ENCODE results near the gene FKBP15.

DNA sequence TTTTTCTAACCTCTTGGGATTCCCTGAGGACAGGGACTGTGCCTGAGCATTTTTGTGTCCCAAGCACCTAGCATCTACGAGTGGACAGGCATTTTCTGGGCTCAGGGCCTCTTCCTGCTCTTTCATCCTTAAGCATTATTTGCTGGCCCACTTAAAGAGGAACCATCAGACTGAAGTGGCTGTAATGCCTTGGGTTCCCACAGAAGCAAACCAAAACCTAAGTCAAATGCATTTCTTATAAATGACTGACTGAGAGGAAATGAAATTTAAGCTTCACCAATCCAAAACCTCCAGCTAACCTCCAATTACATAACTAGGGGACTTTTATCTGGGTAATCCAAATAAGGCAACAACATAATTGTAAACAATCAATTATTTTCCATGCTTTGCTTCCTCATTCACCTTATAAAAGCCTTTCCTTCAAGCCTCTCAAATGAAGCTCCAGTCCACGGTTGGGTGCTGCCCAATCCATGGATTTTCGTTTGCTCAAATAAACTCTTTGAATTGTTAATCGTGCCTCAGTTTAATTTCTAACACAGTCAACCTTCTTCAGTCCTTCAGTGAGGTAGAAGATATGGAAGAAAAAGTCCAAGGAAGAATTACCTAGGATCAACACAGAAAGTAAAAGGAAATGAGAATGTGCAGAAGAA is 95.6 kb downstream of the FKBP15 start:
- no peak for TF ChIP-seq ISL1 (CRISPR knock-in tag; IDR thresholded peaks at IDR 0.05)
- TF ChIP-seq, protein P1, sequence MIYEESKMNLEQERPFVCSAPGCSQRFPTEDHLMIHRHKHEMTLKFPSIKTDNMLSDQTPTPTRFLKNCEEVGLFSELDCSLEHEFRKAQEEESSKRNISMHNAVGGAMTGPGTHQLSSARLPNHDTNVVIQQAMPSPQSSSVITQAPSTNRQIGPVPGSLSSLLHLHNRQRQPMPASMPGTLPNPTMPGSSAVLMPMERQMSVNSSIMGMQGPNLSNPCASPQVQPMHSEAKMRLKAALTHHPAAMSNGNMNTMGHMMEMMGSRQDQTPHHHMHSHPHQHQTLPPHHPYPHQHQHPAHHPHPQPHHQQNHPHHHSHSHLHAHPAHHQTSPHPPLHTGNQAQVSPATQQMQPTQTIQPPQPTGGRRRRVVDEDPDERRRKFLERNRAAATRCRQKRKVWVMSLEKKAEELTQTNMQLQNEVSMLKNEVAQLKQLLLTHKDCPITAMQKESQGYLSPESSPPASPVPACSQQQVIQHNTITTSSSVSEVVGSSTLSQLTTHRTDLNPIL (CRISPR knock-in tag; IDR thresholded peaks at IDR 0.05; ENCODE audit: low read depth): no peak
- no peak for TF ChIP-seq ZFP30 (CRISPR knock-in tag; IDR thresholded peaks at IDR 0.05)
- TF ChIP-seq TOX (CRISPR knock-in tag; IDR thresholded peaks at IDR 0.05; ENCODE audit: borderline replicate concordance): no peak
- TF ChIP-seq, protein P2, sequence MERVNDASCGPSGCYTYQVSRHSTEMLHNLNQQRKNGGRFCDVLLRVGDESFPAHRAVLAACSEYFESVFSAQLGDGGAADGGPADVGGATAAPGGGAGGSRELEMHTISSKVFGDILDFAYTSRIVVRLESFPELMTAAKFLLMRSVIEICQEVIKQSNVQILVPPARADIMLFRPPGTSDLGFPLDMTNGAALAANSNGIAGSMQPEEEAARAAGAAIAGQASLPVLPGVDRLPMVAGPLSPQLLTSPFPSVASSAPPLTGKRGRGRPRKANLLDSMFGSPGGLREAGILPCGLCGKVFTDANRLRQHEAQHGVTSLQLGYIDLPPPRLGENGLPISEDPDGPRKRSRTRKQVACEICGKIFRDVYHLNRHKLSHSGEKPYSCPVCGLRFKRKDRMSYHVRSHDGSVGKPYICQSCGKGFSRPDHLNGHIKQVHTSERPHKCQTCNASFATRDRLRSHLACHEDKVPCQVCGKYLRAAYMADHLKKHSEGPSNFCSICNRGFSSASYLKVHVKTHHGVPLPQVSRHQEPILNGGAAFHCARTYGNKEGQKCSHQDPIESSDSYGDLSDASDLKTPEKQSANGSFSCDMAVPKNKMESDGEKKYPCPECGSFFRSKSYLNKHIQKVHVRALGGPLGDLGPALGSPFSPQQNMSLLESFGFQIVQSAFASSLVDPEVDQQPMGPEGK (CRISPR knock-in tag; IDR thresholded peaks at IDR 0.05; ENCODE audit: borderline replicate concordance): no peak
- TF ChIP-seq ARNTL (CRISPR knock-in tag; IDR thresholded peaks at IDR 0.05; ENCODE audit: borderline replicate concordance, low read depth): no peak
- TF ChIP-seq ZNF565 (CRISPR knock-in tag; conservative IDR thresholded peaks at IDR 0.05; ENCODE audit: low read depth): no peak

Data from SK-N-SH treated with all-trans-retinoic acid at 6 μM for 48 hours (cell line).